ENCODE data around the gene CD1C.

The CD1C gene

DNA sequence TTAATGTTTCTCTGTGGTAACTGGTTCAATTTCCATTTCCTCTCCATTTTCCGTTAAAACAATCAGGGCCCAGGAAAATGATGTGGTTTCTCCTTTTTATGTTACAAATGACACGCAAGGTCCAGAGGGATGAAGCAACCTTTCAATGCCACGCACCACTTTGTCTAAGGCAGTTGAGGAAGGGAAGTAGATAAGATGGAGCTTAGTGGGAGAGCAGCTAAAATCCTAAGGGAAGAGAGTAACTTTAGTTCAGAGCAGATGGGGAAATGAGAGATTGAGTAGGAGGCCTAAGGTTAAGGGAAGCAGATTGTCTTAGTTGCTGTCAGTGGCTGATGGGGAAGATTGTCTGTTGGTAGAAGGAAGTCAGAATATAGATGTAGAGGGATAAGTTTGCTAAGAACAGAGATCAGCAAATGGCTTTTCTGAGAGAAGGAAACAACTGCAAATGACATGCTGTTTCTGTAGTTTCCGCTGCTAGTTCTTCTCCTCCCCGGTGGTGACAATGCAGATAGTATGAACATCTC is 660 bp downstream of the CD1C start:
- Histone ChIP-seq H3K27me3 (ENCODE audit: insufficient read depth, low read length, poor library complexity) (no peaks in the 10 kb centered on the region), H2AFZ (ENCODE audit: low read depth, low read length) (no peak overlapping the region), H3K9ac (ENCODE audit: low read depth, low read length) (no peak overlapping the region), H3K36me3 (ENCODE audit: insufficient read depth, low read length) (no peaks in the 10 kb centered on the region), H3K4me3 (ENCODE audit: low read depth in 1 of 2, low read length in 2 of 2) (no peak overlapping the region), H3K9me3 (ENCODE audit: insufficient read depth, low read length, severe bottlenecking) (no peaks in the 10 kb centered on the region), H3K4me1 (ENCODE audit: insufficient read depth, low read length) (peaks cover 80% of the 10 kb centered on the region), H4K20me1 (ENCODE audit: insufficient read depth, low read length) (no peaks in the 10 kb centered on the region), H3K4me2 (ENCODE audit: insufficient read depth, low read length) (no peak overlapping the region), H3K27ac (ENCODE audit: low read length) (peak overlapping the region; percentile 51), H3K79me2 (ENCODE audit: insufficient read depth, low read length) (no peaks in the 10 kb centered on the region)
- DNase-seq (no peak), ATAC-seq (ENCODE audit: insufficient read depth, low read depth) (no peak)
- TF ChIP-seq, protein P1, sequence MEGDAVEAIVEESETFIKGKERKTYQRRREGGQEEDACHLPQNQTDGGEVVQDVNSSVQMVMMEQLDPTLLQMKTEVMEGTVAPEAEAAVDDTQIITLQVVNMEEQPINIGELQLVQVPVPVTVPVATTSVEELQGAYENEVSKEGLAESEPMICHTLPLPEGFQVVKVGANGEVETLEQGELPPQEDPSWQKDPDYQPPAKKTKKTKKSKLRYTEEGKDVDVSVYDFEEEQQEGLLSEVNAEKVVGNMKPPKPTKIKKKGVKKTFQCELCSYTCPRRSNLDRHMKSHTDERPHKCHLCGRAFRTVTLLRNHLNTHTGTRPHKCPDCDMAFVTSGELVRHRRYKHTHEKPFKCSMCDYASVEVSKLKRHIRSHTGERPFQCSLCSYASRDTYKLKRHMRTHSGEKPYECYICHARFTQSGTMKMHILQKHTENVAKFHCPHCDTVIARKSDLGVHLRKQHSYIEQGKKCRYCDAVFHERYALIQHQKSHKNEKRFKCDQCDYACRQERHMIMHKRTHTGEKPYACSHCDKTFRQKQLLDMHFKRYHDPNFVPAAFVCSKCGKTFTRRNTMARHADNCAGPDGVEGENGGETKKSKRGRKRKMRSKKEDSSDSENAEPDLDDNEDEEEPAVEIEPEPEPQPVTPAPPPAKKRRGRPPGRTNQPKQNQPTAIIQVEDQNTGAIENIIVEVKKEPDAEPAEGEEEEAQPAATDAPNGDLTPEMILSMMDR (IDR thresholded peaks at IDR 0.05; ENCODE audit: borderline replicate concordance, extremely low read depth, low read length, poor library complexity, severe bottlenecking) = no peak
- TF ChIP-seq EZH2 (IDR thresholded peaks at IDR 0.05; ENCODE audit: borderline replicate concordance, low read depth, low read length, severe bottlenecking) = no peak

DNA sequence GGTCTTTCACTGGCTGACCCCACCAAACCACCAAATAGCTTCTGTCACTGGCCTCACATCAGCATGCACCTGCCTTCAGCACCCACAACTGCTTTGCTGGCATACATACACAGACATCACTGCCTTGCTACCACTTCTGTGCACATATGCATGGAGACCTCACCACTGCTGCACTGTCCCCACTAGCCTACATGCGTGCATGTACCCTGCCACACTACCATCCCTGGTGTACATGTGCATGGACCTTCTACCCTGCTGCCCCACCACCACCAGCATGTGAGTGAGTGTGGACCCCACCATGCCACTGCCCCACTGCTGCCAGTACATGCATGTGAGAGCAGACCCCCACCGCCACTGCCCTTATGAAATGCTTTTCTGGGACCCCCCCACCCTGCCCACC is 6.1 kb downstream of the CD1C start:
- no peaks in the 10 kb centered on the region for H3K27me3 ChIP-seq (ENCODE audit: insufficient read depth, low read length, poor library complexity)
- no peaks in the 10 kb centered on the region for H4K20me1 ChIP-seq (ENCODE audit: insufficient read depth, low read length)
- peaks cover 3% of the 10 kb centered on the region; the same call in 1 of the 2 replicates for H3K79me2 ChIP-seq (ENCODE audit: insufficient read depth, low read length)
- H3K9ac ChIP-seq (ENCODE audit: low read depth, low read length) = no peak overlapping the region
- H3K4me1 ChIP-seq (ENCODE audit: insufficient read depth, low read length) = peaks cover 26% of the 10 kb centered on the region
- H3K9me3 ChIP-seq (ENCODE audit: insufficient read depth, low read length, severe bottlenecking) = peaks cover 13% of the 10 kb centered on the region
- TF ChIP-seq EZH2 (IDR thresholded peaks at IDR 0.05; ENCODE audit: borderline replicate concordance, low read depth, low read length, severe bottlenecking) = no peak
- ATAC-seq (ENCODE audit: insufficient read depth, low read depth) (no peak), DNase-seq (no peak)
- H3K4me3 ChIP-seq (ENCODE audit: low read depth in 1 of 2, low read length in 2 of 2) = no peak overlapping the region
- no peak overlapping the region for H2AFZ ChIP-seq (ENCODE audit: low read depth, low read length)
- peak overlapping the region; percentile 44; the same call in 1 of the 2 replicates for H3K27ac ChIP-seq (ENCODE audit: low read length)
- H3K4me2 ChIP-seq (ENCODE audit: insufficient read depth, low read length) = no peak overlapping the region
- no peaks in the 10 kb centered on the region for H3K36me3 ChIP-seq (ENCODE audit: insufficient read depth, low read length)

DNA sequence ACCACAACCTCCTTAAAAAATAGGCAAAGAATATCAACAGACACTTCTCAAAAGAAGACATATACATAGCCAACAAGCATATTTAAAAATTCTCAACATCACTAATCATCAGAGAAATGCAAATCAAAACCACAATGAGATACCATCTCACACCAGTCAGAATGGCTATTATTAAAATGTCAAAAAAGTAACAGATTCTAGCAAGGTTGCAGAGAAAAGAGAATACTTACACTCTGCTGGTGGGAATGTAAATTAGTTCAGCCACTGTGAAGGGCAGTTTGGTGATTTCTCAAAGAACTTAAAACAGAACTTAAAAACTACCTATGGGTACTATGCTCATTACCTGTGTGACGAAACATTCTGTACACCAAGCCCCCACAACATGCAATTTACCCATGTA is 20.9 kb downstream of the CD1C start:
- H3K27ac ChIP-seq (ENCODE audit: low read length) = peak overlapping the region; percentile 55
- TF ChIP-seq, protein P1 (IDR thresholded peaks at IDR 0.05; ENCODE audit: borderline replicate concordance, extremely low read depth, low read length, poor library complexity, severe bottlenecking) = no peak
- no peak for TF ChIP-seq EZH2 (IDR thresholded peaks at IDR 0.05; ENCODE audit: borderline replicate concordance, low read depth, low read length, severe bottlenecking)

DNA sequence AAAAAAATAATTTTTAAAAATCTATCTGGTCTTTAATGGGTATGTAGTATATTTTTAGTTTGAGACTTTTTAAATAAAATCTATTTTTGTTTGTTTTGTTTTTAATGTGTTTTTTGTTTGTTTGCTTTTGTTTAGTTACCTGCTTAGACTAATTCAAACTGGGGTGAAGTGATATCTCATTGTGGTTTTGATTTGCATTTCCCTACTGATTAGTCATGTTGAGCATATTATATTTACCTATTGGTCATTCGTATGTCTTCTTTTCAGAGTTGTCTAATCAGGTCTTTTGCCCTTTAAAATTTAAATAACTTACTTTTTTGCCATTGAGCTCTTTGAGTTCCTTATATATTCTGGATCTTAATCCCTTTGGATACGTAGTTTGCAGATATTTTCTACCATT is 21.3 kb downstream of the CD1C start:
- Histone ChIP-seq H3K4me3 (ENCODE audit: low read depth in 1 of 2, low read length in 2 of 2) (no peak overlapping the region), H3K27ac (ENCODE audit: low read length) (no peak overlapping the region), H3K79me2 (ENCODE audit: insufficient read depth, low read length) (no peaks in the 10 kb centered on the region), H3K27me3 (ENCODE audit: insufficient read depth, low read length, poor library complexity) (no peaks in the 10 kb centered on the region), H3K9me3 (ENCODE audit: insufficient read depth, low read length, severe bottlenecking) (peaks cover 7% of the 10 kb centered on the region), H2AFZ (ENCODE audit: low read depth, low read length) (no peak overlapping the region), H4K20me1 (ENCODE audit: insufficient read depth, low read length) (no peaks in the 10 kb centered on the region), H3K4me1 (ENCODE audit: insufficient read depth, low read length) (peaks cover 15% of the 10 kb centered on the region), H3K9ac (ENCODE audit: low read depth, low read length) (no peak overlapping the region), H3K4me2 (ENCODE audit: insufficient read depth, low read length) (no peak overlapping the region), H3K36me3 (ENCODE audit: insufficient read depth, low read length) (no peaks in the 10 kb centered on the region)
- no peak for DNase-seq
- ATAC-seq (ENCODE audit: insufficient read depth, low read depth) = no peak
- TF ChIP-seq, protein P1 (IDR thresholded peaks at IDR 0.05; ENCODE audit: borderline replicate concordance, extremely low read depth, low read length, poor library complexity, severe bottlenecking) = no peak
- TF ChIP-seq EZH2 (IDR thresholded peaks at IDR 0.05; ENCODE audit: borderline replicate concordance, low read depth, low read length, severe bottlenecking) = no peak

More for the DNA sequence above, 20.9 kb downstream of the CD1C start:
- no peak overlapping the region for H3K4me3 ChIP-seq (ENCODE audit: low read depth in 1 of 2, low read length in 2 of 2)
- no peaks in the 10 kb centered on the region for H4K20me1 ChIP-seq (ENCODE audit: insufficient read depth, low read length)
- ATAC-seq (ENCODE audit: insufficient read depth, low read depth) (peak; percentile 27; the same call in 2 of the 3 replicates), DNase-seq (no peak)
- H2AFZ ChIP-seq (ENCODE audit: low read depth, low read length) = 0 out of 2 replicates have a peak overlapping the region, but pooled peaks have one; percentile 9
- H3K9me3 ChIP-seq (ENCODE audit: insufficient read depth, low read length, severe bottlenecking) = peaks cover 7% of the 10 kb centered on the region
- H3K4me1 ChIP-seq (ENCODE audit: insufficient read depth, low read length) = peaks cover 15% of the 10 kb centered on the region
- no peaks in the 10 kb centered on the region for H3K79me2 ChIP-seq (ENCODE audit: insufficient read depth, low read length)
- no peak overlapping the region for H3K4me2 ChIP-seq (ENCODE audit: insufficient read depth, low read length)
- no peaks in the 10 kb centered on the region for H3K36me3 ChIP-seq (ENCODE audit: insufficient read depth, low read length)
- no peak overlapping the region for H3K9ac ChIP-seq (ENCODE audit: low read depth, low read length)
- H3K27me3 ChIP-seq (ENCODE audit: insufficient read depth, low read length, poor library complexity) = no peaks in the 10 kb centered on the region
